Measurements from ENCODE around the gene PLCL1. TPM values are rescaled to one million over a fixed set of nuclear protein-coding genes. Genes with fewer than 3 reads are reported as not detected.

Gene PLCL1
- total and polyA plus RNA-seq, 12 donors: 17.3 to 131 (median 102) TPM

GRCh38 chr2:197777823-197778407 lies 26.5 kb upstream of the PLCL1 start:
- 26 to 27% methylated on average over 4 of the region's 4 CpGs for WGBS, 2 donors
- peaks cover 0 to 5% (median 0%) of the 10 kb centered on the region in 7 donors for H3K27me3 ChIP-seq
- no peaks in the 10 kb centered on the region for H3K4me1 ChIP-seq
- no peaks in the 10 kb centered on the region for H3K36me3 ChIP-seq
- no peak overlapping the region for H3K4me3 ChIP-seq
- peak; percentile 57 to 87 (median 73) for TF ChIP-seq CTCF (IDR thresholded peaks at IDR 0.05)
- intact Hi-C loops (cut with DNase I): loop anchor here in 8 of 10 donors (2.0 to 10.0 kb wide), 3 partner anchors 69 to 393 kb away; partner anchors contain the start of gene MARS2 (in 6 of the 8)
- no peaks in the 10 kb centered on the region for H3K9me3 ChIP-seq
- no peak for ATAC-seq
- DNase-seq: no peak
- H3K27ac ChIP-seq: no peak overlapping the region

- no peak for TF ChIP-seq CTCF (IDR thresholded peaks at IDR 0.05)
- Histone ChIP-seq H3K4me3 (no peak overlapping the region), H3K4me1 (no peaks in the 10 kb centered on the region), H3K27ac (no peak overlapping the region), H3K36me3 (no peaks in the 10 kb centered on the region), H3K9me3 (no peaks in the 10 kb centered on the region), H3K27me3 (peaks cover 0 to 5% (median 0%) of the 10 kb centered on the region in 7 donors)
- ATAC-seq: no peak
- intact Hi-C loops (cut with DNase I): loop anchor here in 6 of 10 donors (5.0 to 10.0 kb wide), 2 partner anchors 72 to 394 kb away; partner anchors contain the start of gene MARS2 (in 6 of the 6)
- DNase-seq: no peak
These were observed 25.1 kb upstream of the PLCL1 start for GRCh38 chr2:197779261-197779660.

- 31 to 46% methylated on average over 1 of the region's 1 CpG for WGBS, 2 donors
- intact Hi-C loops (cut with DNase I): no loop called here
- Histone ChIP-seq H3K36me3 (no peaks in the 10 kb centered on the region), H3K27ac (no peak overlapping the region), H3K4me3 (no peak overlapping the region), H3K9me3 (no peaks in the 10 kb centered on the region), H3K4me1 (peaks cover 0 to 12% (median 7%) of the 10 kb centered on the region in 9 donors), H3K27me3 (peaks cover 0 to 23% (median 19%) of the 10 kb centered on the region in 7 donors)
- ATAC-seq (no peak), DNase-seq (no peak)
- no peak for TF ChIP-seq CTCF (IDR thresholded peaks at IDR 0.05)
These were observed 22.3 kb upstream of the PLCL1 start for GRCh38 chr2:197782126-197782525.

GRCh38 chr2:197784956-197785941 lies 19.1 kb upstream of the PLCL1 start, which contains the start of gene BOLL:
Gene BOLL (minus strand): TSS chr2:197785319. CDS start chr2:197781850, 3,469 bp downstream.
- ATAC-seq (peak in 4 of 8 donors; percentile 14 to 74 (median 22)), DNase-seq (peak in 1 of 2 donors; percentile 9)
- 87% methylated on average over 80 of the region's 80 CpGs for WGBS, 2 donors
- Histone ChIP-seq H3K9me3 (no peaks in the 10 kb centered on the region), H3K36me3 (no peaks in the 10 kb centered on the region), H3K4me1 (peaks cover 0 to 12% (median 7%) of the 10 kb centered on the region in 9 donors), H3K27me3 (peaks cover 0 to 37% (median 31%) of the 10 kb centered on the region in 7 donors), H3K4me3 (peak within 1 kb of the TSS; percentile 36 to 58 (median 51)), H3K27ac (no peak within 1 kb of the TSS)
- TF ChIP-seq CTCF (IDR thresholded peaks at IDR 0.05): no peak
- intact Hi-C loops (cut with DNase I): no loop called here
